NCI-H2107 (cell line): ENCODE measurements around the gene GRIA1.

ENCODE experiments used
- DNase-seq: peaks from one replicate; lab custom pipeline; 2025; lab: John Stamatoyannopoulos, UW

The GRIA1 gene

DNA sequence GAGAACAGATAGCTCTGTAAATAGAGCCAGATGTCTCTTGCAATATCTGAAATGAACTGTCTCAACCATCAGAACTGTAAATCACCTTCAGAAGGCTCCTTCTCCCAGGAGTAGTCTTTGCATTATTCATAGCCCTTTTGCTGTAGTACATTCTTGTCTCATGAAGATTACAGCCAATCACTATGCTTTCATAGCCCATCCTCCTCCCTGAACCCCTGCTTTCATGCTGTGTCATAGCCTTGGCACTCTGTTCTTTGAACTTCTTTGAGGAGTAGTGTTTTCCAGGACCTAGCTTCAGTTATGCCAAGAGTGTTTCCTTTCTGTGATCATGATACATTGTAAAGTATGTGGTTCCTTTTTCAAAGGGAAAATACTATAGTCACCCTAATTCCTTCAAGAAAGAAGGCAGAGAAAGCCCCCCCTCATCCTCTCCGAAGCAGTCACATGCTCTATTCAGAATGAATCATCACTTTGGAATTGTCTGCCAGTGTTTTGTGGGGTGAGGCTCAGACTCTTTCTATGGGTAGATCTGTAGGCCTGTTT lies 61.1 kb downstream of the GRIA1 start:
- DNase-seq: no peak

DNA sequence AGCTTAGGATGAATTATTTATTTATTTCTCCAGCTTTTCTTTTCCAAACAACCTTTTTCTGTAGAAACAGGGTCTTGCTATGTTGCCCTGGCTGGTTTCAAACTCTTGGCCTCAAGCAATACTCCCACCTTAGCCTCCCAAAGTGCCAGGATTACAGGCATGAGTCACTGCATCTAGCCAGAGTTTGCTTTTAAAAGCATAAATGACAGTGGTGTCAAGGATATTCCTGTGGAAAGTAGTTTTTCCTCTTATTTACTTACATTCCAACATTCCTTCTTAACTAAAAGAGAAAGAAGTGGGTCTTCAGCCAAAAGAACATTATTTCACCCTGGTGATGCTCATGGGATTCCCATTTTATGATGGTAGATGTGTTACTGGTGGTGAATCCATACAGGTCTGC lies 62.4 kb downstream of the GRIA1 start:
- no peak for DNase-seq

DNA sequence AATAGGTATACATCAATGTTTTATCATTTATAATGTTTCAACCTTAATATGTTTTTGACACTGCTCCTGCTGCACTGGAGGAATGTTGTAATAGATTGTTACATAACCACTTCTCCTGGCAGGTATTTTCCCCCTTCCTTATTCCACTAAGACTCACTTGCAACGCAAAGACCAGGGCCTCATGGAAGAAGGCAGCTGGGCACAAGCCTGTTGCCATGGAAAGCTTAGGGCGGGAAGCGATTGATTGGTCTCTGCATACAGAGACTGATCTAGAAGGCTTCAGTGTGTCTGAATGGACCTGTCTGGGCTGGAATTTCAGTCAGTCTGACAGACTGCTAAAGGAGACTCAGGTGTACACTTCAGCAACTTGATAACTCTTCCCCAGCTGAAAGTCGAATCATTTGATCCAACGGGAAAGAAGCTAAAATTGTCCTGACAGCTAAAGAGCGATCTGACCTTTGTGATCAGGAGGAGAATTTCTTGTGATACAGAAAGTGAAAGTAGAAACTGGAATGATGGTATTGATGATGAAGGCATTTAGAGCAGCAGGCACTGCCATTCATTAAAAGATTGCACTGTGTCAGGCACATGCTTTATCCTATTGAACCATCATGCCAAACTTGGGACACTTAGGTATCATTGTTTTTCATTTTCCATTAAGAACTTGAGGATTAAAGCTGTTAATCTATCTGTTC lies 65.1 kb downstream of the GRIA1 start:
- no peak for DNase-seq

DNA sequence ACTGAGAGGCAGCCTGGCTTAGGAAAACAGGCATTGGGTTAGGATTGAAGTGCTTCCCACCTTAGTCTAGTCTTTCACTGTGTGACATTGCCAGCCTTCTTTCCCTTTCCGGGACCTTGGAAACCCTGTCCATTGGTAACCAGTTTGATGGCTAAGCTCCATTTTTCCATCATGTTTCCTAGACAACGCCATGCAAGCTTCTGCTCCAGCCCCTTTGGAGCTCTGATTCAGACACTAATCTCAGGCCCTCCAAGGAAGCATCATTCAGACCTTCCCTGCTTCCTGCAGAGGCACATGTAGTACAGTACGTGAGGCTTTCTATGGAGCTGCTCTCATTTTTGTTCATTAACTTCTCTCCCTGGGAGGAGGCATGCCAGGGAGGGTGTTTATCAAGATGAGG lies 68.5 kb downstream of the GRIA1 start:
- DNase-seq: no peak

DNA sequence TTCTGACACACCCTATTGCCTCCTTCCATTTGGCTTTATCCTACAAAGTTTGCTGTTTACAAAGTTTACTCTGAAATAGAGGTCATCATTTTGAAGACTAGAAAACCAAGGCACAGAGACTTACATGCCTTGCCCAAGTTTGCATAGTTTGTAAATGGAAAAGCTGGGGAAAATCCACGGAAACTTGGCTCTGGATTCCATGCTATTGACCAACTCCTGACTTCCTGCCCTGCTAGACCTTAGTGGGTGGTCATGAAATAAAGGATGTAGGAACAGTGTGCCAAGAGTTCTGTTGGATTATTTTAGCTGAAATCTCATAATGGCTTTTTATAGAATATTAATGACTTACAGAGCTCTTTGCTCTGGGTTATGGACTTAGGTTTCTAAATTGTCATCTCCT lies 69.5 kb downstream of the GRIA1 start:
- DNase-seq: no peak

DNA sequence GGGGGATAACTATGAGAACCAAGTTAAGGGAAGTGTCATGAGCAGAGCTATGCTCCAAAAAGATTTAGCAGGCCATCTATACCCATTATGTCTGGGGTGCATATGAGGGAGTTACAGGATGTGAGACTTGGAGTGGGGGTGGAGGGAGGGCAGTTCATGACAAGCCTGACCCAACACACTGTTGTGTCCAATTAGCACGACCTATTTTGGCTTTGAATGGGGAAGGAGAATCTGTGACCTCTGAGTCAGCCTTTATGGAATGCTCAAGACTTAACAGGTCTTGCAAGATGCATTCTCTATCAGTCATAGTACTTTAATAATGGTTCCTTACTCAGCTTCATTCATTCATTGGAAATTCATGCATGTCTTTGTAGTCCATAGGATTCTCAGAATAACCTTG lies 71.7 kb downstream of the GRIA1 start:
- DNase-seq: no peak

DNA sequence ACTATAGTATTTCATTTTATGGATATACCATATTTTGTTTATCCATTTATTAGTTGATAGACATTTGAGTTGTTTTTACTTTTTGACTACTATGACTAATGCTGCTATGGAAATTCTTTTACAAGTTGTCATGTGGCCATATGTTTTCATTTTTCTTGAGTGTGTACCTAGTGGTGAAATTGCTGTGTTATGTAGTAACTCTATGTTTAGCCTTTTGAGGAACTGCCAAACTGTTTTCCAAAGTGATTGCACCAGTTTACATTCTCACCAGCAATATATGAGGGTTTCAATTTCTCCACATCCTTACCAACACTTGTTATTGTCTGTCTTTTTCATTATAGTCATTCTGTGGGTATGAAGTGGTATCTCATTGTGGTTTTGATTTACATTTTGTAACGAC lies 75.4 kb downstream of the GRIA1 start:
- DNase-seq: no peak

DNA sequence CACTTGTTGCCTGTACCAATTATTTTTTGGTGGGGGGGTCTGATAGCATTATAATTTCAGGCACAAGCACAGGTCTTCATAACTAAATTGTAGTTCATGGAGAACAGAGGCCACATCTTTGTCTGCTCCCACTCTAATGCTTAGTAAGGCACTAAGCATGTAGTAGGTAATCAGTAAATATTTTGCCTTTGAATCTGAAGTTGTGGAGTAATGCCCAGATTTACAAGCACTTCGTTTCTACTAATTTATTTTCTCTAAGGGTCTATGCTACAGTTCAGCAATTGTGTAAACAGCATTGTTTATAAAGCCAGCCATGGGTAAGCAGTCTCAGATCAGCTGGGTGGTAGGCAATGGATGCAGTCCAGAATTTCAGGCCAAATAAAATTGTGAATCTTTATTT lies 78.6 kb downstream of the GRIA1 start:
- no peak for DNase-seq

DNA sequence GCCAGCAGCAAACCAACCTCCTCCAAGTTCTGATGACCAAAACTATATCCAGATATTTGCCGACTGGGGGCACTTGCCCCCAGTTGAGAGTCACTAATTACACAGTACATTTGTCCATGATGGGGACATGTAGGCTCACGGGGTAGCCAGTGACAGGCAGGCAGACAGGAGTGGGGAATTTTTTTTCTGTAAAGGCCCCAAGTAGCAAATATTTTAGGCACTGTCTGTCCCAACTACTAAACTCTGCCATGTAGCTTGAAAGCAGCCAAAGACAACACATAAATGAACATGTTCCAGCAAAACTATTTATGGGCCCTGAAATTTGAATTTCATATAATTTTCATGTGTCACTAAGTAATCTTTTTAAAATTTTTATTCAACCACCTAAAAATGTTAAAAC lies 80.7 kb downstream of the GRIA1 start:
- DNase-seq: no peak

DNA sequence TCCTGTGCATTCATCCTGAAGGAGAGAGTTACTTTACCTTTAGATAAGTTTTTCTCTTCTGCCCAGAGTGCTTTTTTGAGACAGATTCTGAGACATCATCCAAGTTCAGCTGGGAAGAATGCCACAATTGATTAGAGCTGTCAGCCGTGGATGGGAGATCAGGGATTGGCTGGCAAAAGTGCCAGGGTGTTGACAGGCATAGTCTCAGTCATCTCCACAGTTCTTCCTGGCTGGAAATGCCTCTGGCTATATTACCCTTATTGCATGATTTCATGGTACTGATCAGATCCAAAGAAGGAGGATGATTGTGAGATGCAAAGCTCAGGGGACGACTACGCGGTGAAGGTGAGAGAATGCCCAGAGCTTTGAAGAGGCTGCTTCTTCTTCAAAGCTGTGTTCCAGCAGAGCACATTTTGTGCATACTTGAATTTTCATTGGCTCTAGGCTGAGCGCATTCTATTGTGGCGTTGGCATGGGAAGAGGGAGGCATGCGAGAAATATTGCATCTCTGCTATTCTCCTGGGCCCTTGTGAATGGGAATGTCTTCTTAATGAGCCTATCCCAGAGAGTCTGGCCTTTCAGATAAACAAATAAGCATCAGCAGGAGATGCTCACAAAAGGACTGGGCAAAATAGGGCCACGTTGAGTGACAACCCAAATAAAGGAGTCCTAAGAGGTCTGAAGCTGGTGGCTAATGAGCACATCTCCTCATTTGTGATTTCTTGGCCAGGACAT lies 82.1 kb downstream of the GRIA1 start:
- no peak for DNase-seq

DNA sequence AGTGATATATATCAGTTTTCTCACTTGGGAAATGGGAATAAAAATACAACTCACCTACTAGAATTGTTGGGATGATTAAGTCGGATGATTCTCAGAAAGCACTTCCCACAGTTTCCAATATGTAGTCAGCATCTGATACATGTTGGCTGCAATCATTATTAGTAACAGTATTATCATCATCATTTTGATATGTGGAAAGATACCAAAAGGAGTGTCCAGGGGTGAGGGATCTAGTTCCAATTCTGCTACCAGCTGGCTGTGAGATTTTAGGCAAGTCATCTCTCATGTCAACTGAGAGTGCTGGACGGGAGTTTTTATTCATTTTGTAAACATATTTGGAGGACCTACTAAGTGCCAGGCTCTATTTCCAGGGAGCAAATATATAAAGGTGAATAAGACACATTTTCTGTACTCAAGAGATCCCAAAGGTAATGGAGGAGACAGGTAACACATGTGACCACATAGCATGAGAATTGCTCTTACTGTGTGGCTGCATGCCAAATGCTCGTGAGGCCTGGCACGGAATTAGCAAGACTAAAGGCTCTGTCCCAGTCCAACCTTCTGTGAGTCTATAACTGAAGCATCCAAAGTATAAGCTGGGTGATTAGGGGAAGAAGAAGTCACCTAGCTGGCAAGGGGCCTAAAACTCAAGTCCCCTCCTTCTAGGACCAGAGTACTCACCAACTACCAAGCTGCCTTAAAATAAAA lies 83.0 kb downstream of the GRIA1 start:
- no peak for DNase-seq

DNA sequence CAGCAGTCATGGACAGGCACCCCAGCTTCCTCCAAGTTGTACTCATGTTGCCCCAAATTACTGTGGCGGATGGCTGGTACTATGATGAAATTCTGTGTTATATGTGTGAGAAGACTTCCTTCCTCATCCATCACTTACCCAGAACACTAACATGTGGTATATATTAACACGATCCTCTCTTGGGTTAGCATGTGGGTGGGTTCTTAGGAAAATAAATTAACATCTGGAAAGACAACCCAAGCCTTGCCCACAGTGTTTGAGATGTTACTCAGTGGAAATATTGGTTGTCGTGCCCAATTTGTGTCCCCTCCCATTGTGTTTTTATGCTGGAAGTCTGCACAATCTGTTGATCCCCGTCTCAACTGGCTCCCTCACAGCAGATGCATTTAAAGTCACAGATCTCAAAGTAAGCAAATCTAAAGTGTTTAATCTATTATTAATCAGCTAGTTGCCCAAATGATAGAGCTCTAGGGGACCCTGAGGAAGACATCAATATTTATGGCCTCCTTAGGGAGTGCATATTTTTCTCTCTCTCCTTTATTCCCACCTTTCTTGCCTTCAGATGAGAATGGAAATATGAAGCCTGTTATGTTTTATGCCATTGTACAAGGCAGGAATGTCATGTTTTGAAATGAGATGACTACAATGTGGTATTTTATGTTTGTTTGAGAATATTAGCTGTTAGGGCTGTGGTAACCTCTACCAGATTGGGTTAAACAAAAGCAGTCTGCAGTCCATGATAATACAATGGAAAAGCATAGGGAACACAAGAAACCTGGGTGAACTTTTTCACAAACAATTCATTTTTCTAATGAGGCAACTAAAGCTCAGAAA lies 93.9 kb downstream of the GRIA1 start:
- no peak for DNase-seq

DNA sequence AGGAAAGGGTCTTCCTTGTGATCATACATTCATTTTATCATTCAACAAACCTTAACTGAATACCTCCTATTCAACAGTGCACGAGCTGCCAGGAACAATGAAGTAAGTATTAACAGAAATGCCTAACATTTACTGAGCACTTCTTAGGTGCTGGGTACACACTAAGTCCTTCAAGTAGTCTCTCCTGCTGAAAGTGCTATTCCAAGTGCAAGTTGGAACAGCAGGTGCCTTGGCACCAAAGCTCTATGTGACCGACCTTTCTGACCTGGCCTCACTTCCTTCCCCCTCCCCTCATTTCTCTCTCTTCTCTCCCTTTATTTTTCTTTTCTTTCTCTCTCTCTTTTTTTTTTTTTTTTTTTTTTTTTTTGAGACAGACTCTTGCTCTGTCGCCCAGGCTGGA lies 94.5 kb downstream of the GRIA1 start:
- no peak for DNase-seq

DNA sequence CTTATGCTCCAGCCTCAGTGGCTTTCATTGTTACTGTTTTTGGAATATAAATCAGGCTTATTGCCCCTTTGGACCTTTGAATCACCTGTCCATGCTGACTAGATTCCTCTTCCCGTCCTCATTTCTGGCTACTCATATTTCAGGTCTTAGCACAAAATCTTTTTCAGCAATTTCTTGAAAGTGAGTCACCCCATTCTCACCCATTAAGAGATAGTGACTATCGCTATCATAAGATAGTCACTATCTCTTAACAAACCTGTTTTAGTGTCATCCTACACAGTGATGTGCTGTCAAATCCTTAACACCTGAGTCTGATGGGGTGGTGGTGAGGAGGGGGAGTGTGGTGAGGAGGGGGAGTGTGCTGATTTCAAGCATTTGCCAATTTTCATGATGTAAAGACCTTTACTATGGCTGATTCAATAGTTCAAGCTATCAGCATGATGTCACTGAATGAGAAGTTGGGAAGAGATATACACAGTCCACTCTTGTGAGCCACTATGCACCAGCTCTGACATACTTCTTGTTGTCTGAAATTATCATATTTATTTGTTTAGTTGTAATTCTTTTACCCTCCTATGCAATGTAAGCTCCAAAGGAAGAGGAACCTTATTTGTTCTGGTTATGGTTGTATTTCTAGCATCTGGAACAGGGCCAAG lies 95.3 kb downstream of the GRIA1 start:
- no peak for DNase-seq

DNA sequence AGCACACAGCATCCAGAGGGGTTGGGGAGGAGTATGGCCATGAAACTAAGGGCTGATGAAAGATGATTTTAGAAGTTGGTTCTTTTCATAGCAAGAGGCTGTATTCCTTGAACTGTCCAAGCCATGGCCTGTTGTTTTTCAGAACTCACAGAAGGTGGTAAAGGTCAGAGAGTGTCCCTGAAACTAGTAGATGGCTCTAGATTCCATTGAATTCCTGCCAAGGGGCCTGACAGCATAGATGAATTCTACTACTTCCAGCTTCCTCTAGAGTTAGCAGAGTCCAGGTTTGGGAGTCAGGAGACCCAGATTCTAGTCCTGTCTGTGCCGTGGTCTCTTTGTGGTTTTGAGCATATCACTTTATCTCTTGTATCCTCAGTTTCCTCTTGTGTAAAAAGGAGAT lies 101.6 kb downstream of the GRIA1 start:
- DNase-seq: no peak

DNA sequence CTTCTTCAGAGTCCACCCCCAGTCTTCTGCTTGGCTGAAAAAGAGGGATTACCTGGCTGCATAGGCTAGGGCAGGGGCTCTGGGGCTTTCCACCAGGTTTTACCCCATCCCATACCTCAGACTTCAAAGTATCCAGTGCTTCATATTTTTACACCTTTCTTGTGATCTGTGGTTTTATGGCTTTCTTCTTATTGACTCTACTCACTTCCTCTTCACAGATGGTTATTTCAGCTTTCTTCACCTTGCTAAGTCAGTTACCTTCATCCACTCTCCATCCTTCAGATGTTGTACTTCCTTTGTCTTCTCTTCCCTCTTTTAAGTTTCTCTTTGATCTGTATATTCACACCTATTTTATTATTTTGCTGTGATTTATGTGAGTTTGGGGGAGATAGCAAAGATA lies 104.3 kb downstream of the GRIA1 start:
- no peak for DNase-seq

DNA sequence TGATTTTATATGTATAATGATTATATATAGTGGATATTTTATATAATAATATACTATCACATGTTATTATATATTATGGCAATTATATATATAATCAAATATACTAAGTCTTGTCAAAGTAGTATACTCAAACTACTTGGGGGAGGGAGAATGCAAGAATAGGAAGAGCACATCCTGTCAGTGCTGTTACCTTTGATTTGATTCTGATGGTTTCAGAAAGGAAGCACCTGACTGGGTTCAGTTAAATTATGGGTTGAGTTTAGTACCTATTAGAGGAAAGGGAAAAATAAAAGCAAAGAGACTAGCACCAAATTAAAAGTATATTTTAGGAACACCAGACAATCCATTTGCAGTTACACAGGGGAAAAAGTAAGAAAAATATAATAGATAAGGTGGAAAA lies 107.6 kb downstream of the GRIA1 start:
- no peak for DNase-seq

DNA sequence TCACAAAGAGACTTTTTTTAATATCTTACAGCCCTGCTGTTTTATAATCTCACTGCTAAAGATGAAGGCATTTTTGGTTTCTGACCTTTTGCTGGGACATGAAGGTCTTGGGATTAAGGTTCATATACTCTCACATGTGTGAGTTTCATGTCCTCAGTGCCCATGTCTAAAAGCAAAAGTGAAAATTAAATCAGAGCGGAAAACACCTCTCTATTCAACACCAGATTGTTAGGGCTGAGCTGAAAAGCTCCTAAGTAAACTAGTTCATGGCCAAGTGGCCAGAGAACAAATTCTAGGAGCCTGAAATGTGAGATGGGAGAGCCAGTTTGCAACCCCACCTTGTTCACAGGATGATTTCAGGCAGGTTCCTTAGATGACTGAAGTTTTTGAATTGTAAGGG lies 110.9 kb downstream of the GRIA1 start:
- DNase-seq: no peak

DNA sequence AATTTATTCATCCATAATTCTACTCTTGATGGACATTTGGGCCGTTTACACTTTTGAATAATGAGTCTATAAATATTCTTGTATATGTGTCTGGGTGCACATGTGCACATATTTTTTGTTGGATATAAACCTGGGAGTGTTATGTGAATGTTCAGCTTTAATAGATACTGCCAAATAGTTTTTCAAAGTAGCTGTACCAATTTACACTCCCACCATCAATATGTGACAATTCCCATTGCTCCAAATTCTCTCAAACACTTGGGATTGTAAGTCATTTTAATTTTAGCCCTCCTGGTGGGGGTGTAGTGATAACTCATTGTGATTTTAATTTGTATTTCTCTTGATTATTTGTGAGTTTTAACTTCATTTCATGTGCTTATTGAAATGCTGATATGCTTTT lies 114.9 kb downstream of the GRIA1 start:
- DNase-seq: no peak

DNA sequence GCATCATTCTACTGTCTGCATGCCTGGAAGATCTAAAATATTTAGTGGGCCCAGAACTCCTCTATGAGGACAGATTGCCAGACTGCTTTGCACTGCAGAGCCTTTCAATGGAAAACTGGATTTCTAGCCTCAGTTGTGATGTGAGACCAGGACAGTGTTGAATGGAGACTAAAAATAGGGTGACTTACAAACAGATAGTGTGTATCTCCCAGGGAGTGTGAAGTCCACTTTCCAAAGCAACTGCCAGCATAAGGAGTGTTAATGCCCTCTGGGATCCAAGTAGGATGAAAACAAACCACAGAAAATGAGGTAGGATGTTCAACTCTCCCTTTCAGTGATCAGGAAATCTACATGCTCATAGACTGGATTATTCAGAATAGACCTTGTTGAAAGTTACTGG lies 119.5 kb downstream of the GRIA1 start:
- DNase-seq: no peak

DNA sequence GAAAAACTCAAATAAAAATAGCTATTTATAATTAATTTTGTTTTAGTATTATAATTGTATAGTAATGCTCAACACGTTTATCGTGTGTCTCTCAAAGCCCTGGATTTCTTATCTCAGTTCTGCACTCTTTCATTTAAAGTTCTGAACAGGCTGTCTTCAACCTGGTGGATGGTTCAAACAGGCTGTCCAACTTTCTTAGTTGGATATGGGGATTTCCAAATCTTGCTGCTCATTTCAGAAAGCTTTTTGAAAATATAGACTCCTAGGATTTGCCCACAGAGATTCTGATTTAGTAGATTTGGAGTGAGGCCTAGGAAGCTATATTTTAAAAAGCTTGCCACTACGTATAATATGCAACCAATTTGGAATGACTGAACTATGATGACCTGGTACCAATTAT lies 120.3 kb downstream of the GRIA1 start:
- DNase-seq: no peak

DNA sequence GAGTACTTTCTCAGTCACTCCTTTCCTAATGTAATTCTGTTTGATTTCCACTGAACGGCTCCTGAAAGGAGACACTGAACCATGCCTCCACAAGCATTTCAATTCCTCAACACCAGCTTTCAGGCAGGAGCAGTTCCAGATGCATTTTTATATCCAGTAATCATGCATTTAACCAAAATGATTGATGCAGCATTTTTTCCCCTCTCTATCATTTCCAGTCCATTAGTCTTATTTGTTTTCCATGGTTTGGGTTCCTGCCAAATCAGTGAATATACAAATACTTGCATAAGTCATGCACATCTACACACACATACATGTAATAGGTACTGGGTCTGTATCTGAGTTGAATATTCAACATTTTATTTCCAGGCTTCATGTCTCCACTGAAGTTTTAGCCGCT lies 122.7 kb downstream of the GRIA1 start:
- DNase-seq: no peak
